ENCODE data around the gene ASRGL1. TPM values are rescaled to one million over a fixed set of nuclear protein-coding genes. Genes with fewer than 3 reads are reported as not detected.

Gene ASRGL1
- total RNA-seq, 3 donors from 2014 or later (not counting 1 experiment from before 2014, with no cell fraction given) = 1.9 to 9.7 (median 3.4) TPM

DNA sequence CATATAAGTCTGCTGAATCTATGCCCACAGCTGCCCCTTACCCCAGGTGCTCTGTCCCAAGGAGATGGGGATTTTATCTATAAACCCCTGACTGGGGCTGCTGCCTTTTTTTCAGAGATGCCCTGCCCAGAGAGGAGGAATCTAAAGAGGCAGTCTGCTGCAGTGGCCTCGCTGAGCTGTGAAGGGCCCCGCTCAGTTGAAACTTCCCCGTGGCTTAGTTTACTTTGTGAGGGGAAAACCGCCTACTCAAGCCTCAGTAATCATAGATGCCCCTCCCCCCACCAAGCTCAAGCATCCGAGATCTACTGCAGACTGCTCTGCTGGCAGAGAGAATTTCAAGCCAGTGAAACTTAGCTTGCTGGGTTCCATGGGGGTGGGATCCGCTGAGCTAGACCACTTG is 31.0 kb upstream of the ASRGL1 start:
- no peaks in the 10 kb centered on the region for H3K36me3 ChIP-seq (ENCODE audit: control insufficient read depth, insufficient read depth, low read length)
- Mint-ChIP-seq H3K4me1 (peaks cover 2 to 3% of the 10 kb centered on the region in 2 donors), H3K36me3 (no peaks in the 10 kb centered on the region), H3K27me3 (ENCODE audit: low read depth in 2 of 2) (peaks cover 17 to 21% of the 10 kb centered on the region in 2 donors), H3K9me3 (no peaks in the 10 kb centered on the region), H3K27ac (no peak overlapping the region), H3K4me3 (no peak overlapping the region)
- 53% methylated on average over 6 of the region's 6 CpGs for WGBS (ENCODE audit: insufficient coverage)
- DNase-seq (no peak), ATAC-seq (no peak)
- intact Hi-C loops (cut with micrococcal nuclease) = no loop called here
- H3K4me3 ChIP-seq (ENCODE audit: low read length) = no peak overlapping the region
- H3K4me1 ChIP-seq (ENCODE audit: control insufficient read depth, insufficient read depth, low read length) = peaks cover 4% of the 10 kb centered on the region
- no peak overlapping the region for H3K27ac ChIP-seq (ENCODE audit: low read length)
- no peaks in the 10 kb centered on the region for H3K27me3 ChIP-seq (ENCODE audit: control insufficient read depth, insufficient read depth, low read length)
- no peaks in the 10 kb centered on the region for H3K9me3 ChIP-seq (ENCODE audit: control insufficient read depth, insufficient read depth, low read length)
- TF ChIP-seq, protein P1, sequence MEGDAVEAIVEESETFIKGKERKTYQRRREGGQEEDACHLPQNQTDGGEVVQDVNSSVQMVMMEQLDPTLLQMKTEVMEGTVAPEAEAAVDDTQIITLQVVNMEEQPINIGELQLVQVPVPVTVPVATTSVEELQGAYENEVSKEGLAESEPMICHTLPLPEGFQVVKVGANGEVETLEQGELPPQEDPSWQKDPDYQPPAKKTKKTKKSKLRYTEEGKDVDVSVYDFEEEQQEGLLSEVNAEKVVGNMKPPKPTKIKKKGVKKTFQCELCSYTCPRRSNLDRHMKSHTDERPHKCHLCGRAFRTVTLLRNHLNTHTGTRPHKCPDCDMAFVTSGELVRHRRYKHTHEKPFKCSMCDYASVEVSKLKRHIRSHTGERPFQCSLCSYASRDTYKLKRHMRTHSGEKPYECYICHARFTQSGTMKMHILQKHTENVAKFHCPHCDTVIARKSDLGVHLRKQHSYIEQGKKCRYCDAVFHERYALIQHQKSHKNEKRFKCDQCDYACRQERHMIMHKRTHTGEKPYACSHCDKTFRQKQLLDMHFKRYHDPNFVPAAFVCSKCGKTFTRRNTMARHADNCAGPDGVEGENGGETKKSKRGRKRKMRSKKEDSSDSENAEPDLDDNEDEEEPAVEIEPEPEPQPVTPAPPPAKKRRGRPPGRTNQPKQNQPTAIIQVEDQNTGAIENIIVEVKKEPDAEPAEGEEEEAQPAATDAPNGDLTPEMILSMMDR (IDR thresholded peaks at IDR 0.05) = no peak

DNA sequence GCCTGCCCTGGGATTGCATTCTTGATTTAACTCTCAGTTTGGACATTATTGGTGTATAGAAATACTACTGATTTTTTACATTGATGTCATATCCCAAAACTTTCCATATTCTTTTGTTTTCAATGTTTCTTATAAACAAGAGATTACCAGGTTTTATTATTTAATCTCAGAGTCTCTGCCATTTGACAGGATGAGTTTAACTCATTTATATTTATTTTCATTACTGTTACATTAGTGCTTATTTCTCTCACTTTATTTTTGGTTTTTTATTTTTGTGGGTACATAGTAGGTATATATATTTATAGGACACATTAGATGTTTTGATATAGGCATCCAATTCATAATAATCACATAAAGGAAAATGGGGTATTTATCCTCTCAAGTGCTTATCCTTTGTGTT is 29.3 kb upstream of the ASRGL1 start:
- peaks cover 13% of the 10 kb centered on the region for H3K4me1 ChIP-seq (ENCODE audit: control insufficient read depth, insufficient read depth, low read length)
- H3K4me3 Mint-ChIP-seq = no peak overlapping the region
- no peaks in the 10 kb centered on the region for H3K27me3 ChIP-seq (ENCODE audit: control insufficient read depth, insufficient read depth, low read length)
- ATAC-seq (no peak), DNase-seq (no peak)
- peaks cover 11 to 15% of the 10 kb centered on the region in 2 donors for H3K4me1 Mint-ChIP-seq
- H3K27ac Mint-ChIP-seq = no peak overlapping the region
- no peaks in the 10 kb centered on the region for H3K36me3 Mint-ChIP-seq
- no peak overlapping the region for H3K27ac ChIP-seq (ENCODE audit: low read length)
- H3K4me3 ChIP-seq (ENCODE audit: low read length) = no peak overlapping the region
- H3K36me3 ChIP-seq (ENCODE audit: control insufficient read depth, insufficient read depth, low read length) = no peaks in the 10 kb centered on the region
- intact Hi-C loops (cut with micrococcal nuclease) = no loop called here
- TF ChIP-seq, protein P1 (IDR thresholded peaks at IDR 0.05) = no peak
- H3K9me3 Mint-ChIP-seq = no peaks in the 10 kb centered on the region
- no peaks in the 10 kb centered on the region for H3K9me3 ChIP-seq (ENCODE audit: control insufficient read depth, insufficient read depth, low read length)
- H3K27me3 Mint-ChIP-seq (ENCODE audit: low read depth in 2 of 2) = peaks cover 13 to 22% of the 10 kb centered on the region in 2 donors

DNA sequence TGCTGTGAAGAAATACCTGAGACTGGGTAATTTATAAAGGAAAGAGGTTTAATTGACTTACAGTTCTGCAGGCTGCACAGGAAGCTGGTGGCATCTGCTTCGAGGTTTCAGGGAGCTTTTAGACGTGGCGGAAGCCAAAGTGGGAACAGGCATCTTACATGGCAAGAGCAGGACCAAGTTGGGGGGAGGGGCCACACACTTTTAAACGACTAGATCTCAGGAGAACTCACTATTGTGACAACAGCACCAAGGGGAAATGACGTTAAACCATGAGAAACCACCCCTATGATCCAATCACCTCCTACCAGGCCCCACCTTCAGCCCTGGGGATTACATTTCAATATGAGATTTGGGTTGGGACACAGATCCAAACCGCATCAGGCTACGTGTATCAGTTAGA is 27.3 kb upstream of the ASRGL1 start:
- intact Hi-C loops (cut with micrococcal nuclease) = loop anchor here (5.0 kb wide), 1 partner anchor 138 kb away; no protein-coding TSS in a partner anchor
- no peaks in the 10 kb centered on the region for H3K36me3 Mint-ChIP-seq
- no peak overlapping the region for H3K27ac ChIP-seq (ENCODE audit: low read length)
- H3K27me3 Mint-ChIP-seq (ENCODE audit: low read depth in 2 of 2) = peaks cover 20 to 27% of the 10 kb centered on the region in 2 donors
- no peak overlapping the region for H3K4me3 Mint-ChIP-seq
- peaks cover 13% of the 10 kb centered on the region for H3K4me1 ChIP-seq (ENCODE audit: control insufficient read depth, insufficient read depth, low read length)
- peaks cover 11 to 15% of the 10 kb centered on the region in 2 donors for H3K4me1 Mint-ChIP-seq
- H3K9me3 ChIP-seq (ENCODE audit: control insufficient read depth, insufficient read depth, low read length) = no peaks in the 10 kb centered on the region
- 29% methylated on average over 5 of the region's 7 CpGs for WGBS (ENCODE audit: insufficient coverage)
- peak in 1 of 2 donors; percentile 10 for DNase-seq
- no peak overlapping the region for H3K27ac Mint-ChIP-seq
- H3K9me3 Mint-ChIP-seq = no peaks in the 10 kb centered on the region
- no peak for ATAC-seq
- no peak overlapping the region for H3K4me3 ChIP-seq (ENCODE audit: low read length)
- peaks cover 3% of the 10 kb centered on the region for H3K27me3 ChIP-seq (ENCODE audit: control insufficient read depth, insufficient read depth, low read length)
- TF ChIP-seq, protein P1 (IDR thresholded peaks at IDR 0.05) = no peak
- no peaks in the 10 kb centered on the region for H3K36me3 ChIP-seq (ENCODE audit: control insufficient read depth, insufficient read depth, low read length)

DNA sequence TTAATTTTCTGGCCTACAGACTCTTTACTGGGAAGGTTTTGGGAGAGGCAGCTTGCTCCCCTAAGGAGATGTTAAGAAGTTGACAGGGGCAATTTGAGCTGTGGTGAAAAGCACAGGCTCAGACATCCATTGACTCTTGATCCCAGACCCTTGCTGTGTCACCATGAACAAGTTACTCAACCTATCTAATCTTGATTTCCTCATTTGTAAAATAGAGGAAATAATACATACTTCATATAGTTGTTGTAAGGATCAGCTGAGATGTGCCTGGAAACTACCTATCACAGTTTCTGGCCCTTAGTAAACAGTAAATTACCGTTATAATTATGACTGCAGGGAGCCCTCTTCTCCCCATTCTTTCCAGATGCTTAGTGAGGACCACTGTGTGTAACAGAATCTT is 21.8 kb upstream of the ASRGL1 start:
- no peak overlapping the region for H3K27ac Mint-ChIP-seq
- peaks cover 7 to 28% of the 10 kb centered on the region in 2 donors for H3K27me3 Mint-ChIP-seq (ENCODE audit: low read depth in 2 of 2)
- intact Hi-C loops (cut with micrococcal nuclease) = no loop called here
- WGBS (ENCODE audit: insufficient coverage) = 81% methylated on average over 1 of the region's 1 CpG
- H3K36me3 Mint-ChIP-seq = no peaks in the 10 kb centered on the region
- Histone ChIP-seq H3K4me1 (ENCODE audit: control insufficient read depth, insufficient read depth, low read length) (peaks cover 13% of the 10 kb centered on the region), H3K27ac (ENCODE audit: low read length) (no peak overlapping the region), H3K9me3 (ENCODE audit: control insufficient read depth, insufficient read depth, low read length) (no peaks in the 10 kb centered on the region), H3K36me3 (ENCODE audit: control insufficient read depth, insufficient read depth, low read length) (no peaks in the 10 kb centered on the region), H3K27me3 (ENCODE audit: control insufficient read depth, insufficient read depth, low read length) (peaks cover 3% of the 10 kb centered on the region), H3K4me3 (ENCODE audit: low read length) (no peak overlapping the region)
- ATAC-seq = no peak
- H3K4me1 Mint-ChIP-seq = peaks cover 11 to 15% of the 10 kb centered on the region in 2 donors
- no peak for DNase-seq
- H3K9me3 Mint-ChIP-seq = no peaks in the 10 kb centered on the region
- TF ChIP-seq, protein P1 (IDR thresholded peaks at IDR 0.05) = no peak
- H3K4me3 Mint-ChIP-seq = no peak overlapping the region
